ENCODE data around the gene ZNF276.

The ZNF276 gene

DNA sequence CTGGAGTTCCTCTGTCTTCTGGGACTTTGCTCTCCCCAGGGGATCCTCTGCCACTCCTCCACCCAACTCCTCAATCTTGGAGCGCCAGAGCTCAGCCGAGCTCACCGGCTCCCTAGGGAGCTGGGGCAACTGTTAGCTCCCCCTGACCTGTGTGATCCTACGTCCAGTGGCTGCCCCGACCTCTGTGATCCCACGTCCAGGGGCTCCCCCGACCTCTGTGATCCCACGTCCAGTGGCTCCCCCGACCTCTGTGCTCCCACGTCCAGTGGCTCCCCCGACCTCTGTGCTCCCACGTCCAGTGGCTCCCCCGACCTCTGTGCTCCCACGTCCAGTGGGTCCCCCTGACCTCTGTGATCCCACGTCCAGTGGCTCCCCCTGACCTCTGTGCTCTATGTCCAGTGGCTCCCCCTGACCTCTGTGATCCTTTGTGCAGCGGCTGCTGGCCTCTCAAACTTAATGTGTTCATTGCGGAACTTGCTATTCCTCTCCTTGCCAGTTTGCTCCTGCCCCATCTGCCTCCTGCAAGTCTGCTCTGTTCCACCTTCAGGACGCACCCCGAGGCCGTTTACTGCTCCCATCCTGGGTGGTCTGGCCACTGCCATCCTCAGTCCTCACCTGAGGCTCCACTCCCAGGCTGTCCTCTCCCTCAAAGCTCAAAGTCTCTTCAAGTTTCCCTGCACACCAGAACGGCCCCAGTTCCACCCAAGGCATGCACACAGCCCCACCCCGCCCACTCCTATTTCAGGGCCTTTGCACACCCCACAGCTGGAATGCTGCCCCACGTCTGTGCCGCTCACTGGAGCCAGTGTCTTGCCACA lies 3.4 kb upstream of the ZNF276 start:
- Histone ChIP-seq H3K36me3 (peaks cover 4% of the 10 kb centered on the region), H3K4me3 (ENCODE audit: low read depth, low read length) (no peak overlapping the region), H3K9me3 (ENCODE audit: severe bottlenecking) (no peaks in the 10 kb centered on the region), H3K27ac (no peak overlapping the region), H3K27me3 (ENCODE audit: insufficient read depth, low read depth, severe bottlenecking) (no peaks in the 10 kb centered on the region)
- TF ChIP-seq, protein P1, sequence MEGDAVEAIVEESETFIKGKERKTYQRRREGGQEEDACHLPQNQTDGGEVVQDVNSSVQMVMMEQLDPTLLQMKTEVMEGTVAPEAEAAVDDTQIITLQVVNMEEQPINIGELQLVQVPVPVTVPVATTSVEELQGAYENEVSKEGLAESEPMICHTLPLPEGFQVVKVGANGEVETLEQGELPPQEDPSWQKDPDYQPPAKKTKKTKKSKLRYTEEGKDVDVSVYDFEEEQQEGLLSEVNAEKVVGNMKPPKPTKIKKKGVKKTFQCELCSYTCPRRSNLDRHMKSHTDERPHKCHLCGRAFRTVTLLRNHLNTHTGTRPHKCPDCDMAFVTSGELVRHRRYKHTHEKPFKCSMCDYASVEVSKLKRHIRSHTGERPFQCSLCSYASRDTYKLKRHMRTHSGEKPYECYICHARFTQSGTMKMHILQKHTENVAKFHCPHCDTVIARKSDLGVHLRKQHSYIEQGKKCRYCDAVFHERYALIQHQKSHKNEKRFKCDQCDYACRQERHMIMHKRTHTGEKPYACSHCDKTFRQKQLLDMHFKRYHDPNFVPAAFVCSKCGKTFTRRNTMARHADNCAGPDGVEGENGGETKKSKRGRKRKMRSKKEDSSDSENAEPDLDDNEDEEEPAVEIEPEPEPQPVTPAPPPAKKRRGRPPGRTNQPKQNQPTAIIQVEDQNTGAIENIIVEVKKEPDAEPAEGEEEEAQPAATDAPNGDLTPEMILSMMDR (IDR thresholded peaks at IDR 0.05; ENCODE audit: low read depth, low read length) = no peak
- no peak for DNase-seq

DNA sequence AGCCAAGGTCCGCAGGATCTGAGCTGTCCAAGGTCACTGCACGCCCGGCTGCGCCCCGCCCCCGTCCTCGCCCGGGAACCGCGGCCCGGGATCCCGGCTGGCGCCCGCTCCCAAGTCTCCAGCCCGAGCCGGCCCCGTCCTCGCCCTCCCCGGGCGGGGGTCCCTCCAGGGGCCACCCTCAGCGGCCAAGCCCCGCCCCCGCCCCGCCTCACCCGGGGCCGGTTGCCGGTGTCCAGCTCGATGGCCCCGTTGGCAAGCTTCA lies 855 bp upstream of the ZNF276 start:
- Histone ChIP-seq H3K9me3 (ENCODE audit: severe bottlenecking) (no peaks in the 10 kb centered on the region), H3K27me3 (ENCODE audit: insufficient read depth, low read depth, severe bottlenecking) (no peaks in the 10 kb centered on the region), H3K36me3 (peaks cover 12% of the 10 kb centered on the region), H3K27ac (peak overlapping the region; percentile 94), H3K4me3 (ENCODE audit: low read depth, low read length) (peak overlapping the region; percentile 55)
- TF ChIP-seq, protein P1 (IDR thresholded peaks at IDR 0.05; ENCODE audit: low read depth, low read length) = no peak
- peak; percentile 24 for DNase-seq

GRCh38 chr16:89721546-89722391 lies 432 bp downstream of the ZNF276 start:
- Histone ChIP-seq H3K27me3 (ENCODE audit: insufficient read depth, low read depth, severe bottlenecking) (no peaks in the 10 kb centered on the region), H3K27ac (peak overlapping the region; percentile 94), H3K4me3 (ENCODE audit: low read depth, low read length) (peak overlapping the region; percentile 55), H3K9me3 (ENCODE audit: severe bottlenecking) (no peaks in the 10 kb centered on the region), H3K36me3 (peaks cover 12% of the 10 kb centered on the region)
- no peak for DNase-seq
- TF ChIP-seq, protein P1 (IDR thresholded peaks at IDR 0.05; ENCODE audit: low read depth, low read length) = no peak

- Histone ChIP-seq H3K4me3 (ENCODE audit: low read depth, low read length) (peak overlapping the region; percentile 55), H3K9me3 (ENCODE audit: severe bottlenecking) (no peaks in the 10 kb centered on the region), H3K27me3 (ENCODE audit: insufficient read depth, low read depth, severe bottlenecking) (no peaks in the 10 kb centered on the region), H3K36me3 (peaks cover 12% of the 10 kb centered on the region), H3K27ac (no peak overlapping the region)
- TF ChIP-seq, protein P1 (IDR thresholded peaks at IDR 0.05; ENCODE audit: low read depth, low read length) = no peak
- no peak for DNase-seq
Observed at GRCh38 chr16:89722392-89723278, 1.3 kb downstream of the ZNF276 start.

- H3K27ac ChIP-seq = no peak overlapping the region
- DNase-seq = no peak
- no peak overlapping the region for H3K4me3 ChIP-seq (ENCODE audit: low read depth, low read length)
- H3K36me3 ChIP-seq = peaks cover 12% of the 10 kb centered on the region
- H3K27me3 ChIP-seq (ENCODE audit: insufficient read depth, low read depth, severe bottlenecking) = no peaks in the 10 kb centered on the region
- TF ChIP-seq, protein P1 (IDR thresholded peaks at IDR 0.05; ENCODE audit: low read depth, low read length) = no peak
- H3K9me3 ChIP-seq (ENCODE audit: severe bottlenecking) = no peaks in the 10 kb centered on the region
Observed at GRCh38 chr16:89723279-89724250, 2.2 kb downstream of the ZNF276 start.
